Iris pigment epithelial cell (primary cell): ENCODE results near the gene ATF5.

Experiments
- DNase-seq: peaks from one replicate; pipeline ENCODE4 v3.0.0-alpha.2; 2011; ENCODE audit warnings: low read depth

The ATF5 gene

DNA sequence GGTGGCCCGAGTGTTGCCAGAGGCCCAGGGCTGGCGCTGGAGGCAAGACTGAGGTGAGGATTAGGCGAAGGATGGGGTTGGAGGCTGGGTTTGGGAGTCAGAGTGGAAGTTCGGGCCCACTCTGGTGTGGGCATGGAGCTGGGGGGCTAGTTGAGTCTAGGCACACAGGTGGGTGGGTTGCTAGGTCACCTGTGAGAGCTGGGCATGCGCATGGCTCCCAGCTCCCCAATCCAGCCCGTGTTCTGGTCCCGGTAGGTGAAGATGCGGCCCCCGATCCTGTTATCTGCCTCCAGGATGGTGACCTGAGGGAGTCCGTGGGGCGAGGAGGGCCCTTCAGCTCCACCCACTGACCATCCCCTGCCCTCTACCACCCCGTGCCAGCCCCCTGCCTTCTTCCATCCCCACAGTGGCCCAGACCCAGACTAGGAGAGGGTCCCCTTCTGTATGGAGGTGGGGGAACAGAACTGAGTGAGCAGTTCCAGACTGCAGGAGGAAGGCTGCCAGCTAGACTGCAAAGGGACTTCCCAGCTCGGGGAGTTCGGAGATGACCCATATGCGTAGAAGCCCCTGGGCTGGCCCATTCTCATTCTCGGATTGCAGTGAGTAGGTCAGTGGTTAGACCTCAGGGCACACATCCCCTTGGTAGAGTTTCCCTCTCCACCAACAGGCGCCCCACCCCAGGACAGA, 34.0 kb upstream of the ATF5 start:
- no peak for DNase-seq

DNA sequence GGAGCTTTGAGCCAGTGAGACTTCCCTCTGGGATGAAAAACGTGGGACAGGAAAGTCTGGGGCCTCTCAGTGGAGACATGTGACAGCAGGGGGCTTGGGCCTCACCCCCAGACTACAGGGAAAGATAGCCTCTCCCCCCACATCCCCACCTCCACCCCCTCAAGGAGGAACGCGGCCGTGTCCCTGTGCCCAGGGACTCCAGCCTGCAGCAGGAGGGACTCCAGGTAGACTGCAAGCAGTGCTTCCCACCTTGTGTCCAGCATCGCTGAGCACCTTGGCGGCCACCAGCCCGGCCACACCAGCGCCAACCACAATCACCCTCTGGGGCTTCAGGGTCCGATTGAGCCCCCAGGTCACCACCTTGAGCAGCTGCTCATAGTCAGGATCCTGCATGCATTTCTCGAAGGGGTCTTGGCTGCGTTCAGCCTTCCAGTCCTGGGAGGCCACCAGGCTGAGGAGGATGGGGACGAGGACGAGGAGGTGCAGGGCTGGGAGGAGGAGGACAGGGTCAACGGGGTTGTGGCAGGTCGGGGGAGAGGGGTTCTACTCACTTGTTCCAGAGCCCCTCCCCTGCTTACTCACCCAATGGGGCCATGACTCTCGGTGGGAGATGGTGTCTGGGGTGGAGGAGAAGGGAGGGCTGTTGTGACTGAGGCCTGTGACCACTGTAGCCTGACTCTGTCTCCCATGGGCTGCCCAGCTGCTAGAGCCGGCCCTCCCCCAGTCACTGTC, 33.3 kb upstream of the ATF5 start:
- DNase-seq, result no peak

DNA sequence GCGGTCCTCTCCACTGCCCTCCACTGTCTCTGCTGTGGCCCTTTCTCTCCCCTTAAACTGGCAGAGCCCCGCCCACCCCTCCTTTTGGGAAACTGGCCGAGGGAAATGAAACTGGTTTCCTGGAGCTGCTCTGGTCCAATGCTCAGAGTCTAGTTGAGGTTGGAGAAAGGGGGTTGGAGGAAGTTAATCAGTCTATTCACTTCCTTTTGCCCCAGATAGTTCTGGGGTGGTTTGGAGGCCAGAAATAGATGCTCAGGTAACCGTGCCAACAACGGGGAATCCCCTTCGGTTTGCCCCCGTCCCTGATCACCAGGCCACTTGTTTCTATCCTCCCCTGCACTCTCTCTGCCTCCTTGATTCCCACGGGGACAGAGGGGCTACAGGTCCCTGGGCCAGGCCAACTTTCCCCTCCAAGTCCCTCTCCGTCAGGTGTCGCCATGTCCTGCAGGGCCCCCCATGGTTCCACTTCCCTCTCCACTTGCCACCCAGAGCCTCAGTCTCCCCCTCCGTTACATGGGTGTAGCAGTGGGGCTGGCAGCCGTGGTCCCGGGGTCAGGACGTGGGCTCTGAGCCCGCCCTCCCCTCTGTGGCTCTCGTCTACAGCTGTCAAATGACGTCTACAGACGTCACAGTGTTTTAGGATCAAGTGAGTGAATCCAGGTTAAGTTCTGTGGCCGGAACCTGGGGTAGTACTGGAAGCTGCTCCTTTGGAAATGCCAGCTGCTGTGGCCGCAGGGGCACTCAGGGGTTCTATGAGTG, 32.0 kb upstream of the ATF5 start, which contains the start of gene IL4I1:
IL4I1 (minus strand) TSS at position 25 of the 759 bp plus-strand sequence. CDS start 727 bp downstream, outside the sequence.
- DNase-seq, result no peak

DNA sequence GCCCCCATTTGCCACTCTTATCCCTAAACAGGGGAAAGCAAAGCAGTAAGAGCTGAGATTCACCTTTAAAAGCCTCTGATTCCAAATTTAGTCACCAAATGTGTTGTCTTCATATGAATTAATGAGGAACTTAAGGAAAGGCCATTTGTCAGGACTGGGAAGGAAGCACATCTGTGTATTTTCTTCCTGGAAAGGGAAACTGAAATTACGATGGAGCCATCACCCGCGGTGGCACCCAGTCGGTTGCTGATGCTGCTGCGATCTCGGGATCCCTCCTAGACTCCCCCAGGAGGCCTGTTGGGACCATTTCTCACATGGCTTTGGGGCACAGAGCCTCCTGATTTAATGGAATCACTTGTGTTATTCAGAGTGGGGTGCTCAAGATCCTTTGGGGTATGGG, 24.9 kb upstream of the ATF5 start:
- DNase-seq, result no peak

DNA sequence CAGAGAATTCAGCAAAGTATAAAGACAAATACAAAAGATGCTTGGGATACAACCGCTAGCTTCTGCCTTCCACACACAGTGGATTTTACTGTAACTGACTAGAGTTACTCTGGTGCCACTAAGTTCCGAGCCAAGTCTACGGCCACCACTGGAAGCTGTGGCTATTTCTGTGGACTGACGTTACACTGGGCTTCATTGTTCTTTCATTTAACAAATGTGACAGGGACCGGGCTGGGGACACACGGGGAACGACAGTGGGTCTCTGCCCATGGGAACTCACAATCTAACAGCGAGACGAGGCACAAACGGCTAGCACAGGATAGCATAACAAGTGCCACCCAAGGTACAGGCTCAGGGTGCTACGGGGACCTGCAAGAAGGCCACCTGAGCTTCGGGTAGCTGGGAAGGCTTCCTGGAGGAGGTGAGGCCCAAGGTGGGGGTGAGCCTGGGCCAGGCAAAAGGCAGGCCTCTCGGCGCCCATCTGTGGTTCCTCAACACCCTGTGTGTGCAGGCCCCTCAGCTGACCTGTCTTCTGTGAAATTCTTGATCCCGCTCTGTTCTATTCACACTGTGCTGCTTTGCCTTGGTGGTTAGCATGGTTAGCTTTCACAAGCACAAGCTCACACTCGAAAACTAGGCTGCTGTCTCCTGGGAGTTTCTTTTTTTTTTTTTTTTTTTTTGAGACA, 22.0 kb upstream of the ATF5 start:
- no peak for DNase-seq

DNA sequence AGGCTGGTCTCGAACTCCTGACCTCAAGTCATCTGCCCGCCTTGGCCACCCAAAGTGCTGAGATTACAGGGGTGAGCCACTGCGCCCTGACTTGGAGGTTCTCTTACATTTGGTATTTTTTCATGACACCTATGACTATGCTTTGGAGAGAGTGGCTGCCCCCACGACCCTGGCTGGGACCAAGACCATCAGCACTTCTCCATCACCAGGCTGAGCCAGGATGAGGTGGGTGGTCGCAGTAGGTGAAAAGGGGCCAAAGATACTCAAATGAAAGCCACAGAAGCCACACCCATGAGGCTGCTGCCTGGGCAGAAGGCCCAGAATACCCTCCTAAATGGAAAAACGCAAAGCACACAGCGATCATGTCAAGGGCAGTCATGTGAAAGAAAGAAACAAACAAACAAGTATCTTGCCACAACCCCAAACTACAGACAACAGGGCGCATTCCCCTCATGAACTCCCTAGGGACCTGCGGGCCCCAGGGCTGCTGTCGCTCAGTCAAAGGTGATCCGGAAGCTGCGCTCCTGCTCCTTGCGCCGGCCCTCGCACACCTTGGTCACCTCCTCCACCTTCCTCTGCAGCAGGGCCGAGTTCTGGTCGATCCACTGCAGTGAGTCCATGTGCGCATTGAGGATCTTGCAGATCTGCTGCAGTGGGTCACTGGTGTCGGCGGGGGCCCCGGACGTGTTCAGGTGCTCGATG, 21.1 kb upstream of the ATF5 start:
- DNase-seq, result no peak

DNA sequence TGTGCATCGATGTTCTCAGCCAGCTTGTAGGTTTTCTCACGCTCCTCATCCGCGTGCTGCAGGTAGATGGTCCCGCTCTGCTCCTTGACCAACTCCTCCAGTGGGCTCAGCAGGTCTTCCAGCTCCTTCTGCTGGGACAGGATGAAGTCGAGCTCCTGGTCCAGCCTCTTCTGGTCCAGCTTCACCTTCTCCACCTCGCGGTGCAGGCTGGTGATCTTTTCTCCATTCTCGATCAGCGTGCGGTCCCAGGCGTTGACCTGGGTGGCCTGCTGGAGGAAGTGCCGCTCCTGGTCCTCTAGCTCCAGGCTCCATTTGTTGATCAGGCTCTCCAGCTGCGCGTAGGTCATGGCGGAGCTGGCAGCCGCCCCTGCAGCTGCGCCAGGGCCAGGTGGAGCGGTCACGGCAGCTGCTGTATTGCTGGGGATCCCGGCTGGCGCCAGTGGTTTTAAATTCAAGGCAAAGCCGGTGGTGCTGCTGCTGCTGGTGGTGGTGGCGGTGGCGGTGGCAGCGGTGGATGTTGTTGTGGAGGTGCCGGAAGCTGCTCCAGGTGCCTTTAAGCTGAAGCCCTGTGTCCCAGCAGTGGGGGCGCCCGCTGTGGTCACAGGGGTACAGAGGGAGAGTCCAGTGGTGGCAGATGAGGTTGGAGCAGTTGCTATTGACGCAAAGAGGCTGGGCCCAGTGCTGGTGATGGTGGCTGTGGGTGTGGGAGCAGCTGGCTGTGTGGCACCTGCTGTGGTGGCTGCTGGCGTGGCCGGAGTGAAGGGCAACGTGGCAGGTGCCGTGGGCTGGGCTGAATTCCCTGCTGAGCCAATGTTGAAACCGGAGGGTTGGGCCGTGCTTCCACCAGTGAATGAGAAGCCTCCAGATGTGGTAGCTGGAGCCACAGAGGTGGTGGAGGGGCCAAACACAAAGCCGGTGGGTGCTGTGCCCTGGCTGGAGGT, 20.3 kb upstream of the ATF5 start:
- DNase-seq, result no peak

DNA sequence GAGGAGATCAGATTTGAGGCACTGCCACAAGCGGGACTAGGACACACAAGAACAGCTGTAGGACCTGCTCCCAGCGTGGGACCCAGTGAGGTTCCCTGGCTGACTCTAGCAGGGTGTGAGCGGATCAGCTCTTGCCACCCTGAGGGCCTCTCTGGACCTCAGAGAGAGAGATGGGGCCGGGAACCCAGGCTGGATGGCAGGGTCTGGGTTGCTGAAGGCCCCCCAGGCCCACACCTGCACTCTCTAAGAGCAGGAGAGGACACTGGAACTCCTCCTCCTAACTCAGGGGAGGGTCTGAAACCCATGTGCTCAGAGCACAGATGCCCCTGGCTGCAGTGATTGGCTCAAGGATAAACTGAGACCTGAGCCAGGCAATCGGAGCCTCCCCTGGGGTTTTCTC, 18.8 kb upstream of the ATF5 start:
- DNase-seq, result no peak

DNA sequence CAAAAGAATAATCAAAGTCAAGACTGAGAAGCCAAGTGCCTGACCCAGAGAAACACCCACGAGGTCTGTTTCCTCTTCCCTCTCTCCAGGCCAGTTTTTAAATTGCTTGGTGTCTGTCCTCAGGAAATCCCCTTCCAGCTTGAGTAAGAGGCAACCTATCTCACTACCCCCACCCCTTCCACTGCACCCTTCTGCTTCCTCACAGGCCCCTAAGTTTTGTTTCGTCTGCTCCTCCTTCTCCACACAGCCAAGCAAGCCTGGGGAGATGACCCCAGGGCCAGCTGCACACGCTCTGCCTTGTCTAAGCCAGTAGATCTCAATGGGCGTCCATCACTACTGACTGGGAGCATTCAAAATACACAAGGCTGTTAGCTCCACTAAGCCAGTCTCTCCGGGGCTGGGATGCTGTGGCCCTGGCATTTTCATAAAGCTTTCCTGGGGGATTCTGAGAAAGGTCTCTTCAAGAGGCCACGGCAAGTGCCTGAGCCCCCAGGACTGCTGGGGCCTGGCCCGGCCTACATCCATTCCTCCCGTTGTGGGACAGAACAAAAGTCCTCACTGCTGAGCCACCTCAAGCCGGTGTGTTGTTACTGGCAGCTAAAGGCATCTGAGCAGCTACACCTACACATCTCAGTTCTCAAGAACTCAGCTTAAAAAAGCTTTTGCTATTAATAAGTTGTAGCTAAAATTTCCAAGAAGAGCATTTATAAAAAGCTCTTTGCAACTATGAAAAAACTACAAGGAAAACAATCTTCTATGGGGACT, 17.4 kb upstream of the ATF5 start:
- DNase-seq, result peak; percentile 42

DNA sequence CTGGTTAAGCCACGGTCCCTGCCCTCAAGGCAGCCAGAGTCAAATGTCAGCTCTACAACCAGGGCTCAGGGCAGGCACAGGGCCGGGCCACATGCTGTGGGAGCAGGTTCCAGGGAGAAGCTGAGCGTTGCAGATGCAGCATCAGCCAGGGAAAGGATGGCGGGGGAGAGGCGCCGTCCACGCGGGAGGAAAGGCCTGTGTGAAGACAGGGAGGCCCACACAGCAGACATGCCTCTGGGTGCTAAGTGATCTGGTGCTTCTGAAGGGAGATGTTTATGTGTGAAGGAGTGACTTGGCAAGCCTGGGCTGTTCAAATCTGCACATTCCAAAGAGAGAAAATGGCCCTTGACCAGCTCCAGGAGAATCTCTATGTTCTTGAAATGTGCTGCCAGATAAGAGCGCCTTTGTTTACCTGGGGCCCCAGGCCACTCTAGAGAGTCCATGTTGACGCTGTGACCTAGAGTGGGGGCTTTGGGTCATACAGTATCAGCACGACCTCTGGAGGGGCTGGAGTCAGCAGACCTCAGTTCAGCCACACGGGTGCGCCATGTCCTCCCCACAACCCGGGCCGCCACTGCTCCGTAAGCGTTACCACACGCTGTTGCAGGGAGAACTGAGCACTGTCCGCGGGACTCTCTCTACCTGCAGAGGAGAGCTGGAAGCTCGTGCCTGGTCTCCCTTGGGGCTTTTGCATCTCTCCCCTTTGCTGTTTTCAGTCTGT, 15.9 kb upstream of the ATF5 start:
- peak; percentile 38 for DNase-seq

DNA sequence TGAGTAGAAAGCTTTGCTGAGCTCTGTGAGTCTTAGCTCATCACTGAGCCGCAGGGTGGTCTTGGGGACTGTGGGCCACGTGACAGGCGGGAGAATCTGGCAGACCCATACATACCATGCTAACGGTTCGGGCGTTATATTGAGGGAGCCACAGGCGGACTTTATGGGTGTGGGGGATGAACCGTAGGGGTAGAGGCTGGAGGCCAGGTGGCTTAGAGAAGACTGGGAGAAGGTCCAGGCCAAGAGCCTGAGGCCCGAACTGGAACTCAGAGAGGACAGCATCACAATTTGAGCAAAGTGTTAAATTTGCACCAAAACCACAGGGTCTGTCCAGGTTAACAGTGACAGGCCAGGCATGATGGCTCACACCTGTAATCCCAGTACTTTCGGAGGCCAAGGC, 15.3 kb upstream of the ATF5 start:
- no peak for DNase-seq

DNA sequence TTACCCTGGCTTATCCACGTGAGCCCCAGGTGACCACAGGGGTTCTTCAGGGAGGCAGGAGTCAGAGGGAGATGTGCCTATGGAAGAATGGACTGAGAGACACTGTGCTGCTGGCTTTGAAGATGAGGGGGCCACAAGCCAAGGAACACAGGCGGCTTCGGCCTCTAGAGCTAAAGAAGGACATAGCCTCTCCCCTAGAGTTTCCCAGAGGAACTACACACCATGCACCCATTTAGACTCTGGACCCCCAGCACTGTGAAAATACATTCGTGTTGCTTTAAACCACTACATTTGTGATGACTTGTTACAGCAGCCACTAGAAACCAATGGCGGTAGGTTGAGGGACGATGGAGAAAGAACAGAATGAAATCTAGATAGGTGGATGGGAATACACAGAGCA, 13.7 kb upstream of the ATF5 start:
- DNase-seq, result no peak

DNA sequence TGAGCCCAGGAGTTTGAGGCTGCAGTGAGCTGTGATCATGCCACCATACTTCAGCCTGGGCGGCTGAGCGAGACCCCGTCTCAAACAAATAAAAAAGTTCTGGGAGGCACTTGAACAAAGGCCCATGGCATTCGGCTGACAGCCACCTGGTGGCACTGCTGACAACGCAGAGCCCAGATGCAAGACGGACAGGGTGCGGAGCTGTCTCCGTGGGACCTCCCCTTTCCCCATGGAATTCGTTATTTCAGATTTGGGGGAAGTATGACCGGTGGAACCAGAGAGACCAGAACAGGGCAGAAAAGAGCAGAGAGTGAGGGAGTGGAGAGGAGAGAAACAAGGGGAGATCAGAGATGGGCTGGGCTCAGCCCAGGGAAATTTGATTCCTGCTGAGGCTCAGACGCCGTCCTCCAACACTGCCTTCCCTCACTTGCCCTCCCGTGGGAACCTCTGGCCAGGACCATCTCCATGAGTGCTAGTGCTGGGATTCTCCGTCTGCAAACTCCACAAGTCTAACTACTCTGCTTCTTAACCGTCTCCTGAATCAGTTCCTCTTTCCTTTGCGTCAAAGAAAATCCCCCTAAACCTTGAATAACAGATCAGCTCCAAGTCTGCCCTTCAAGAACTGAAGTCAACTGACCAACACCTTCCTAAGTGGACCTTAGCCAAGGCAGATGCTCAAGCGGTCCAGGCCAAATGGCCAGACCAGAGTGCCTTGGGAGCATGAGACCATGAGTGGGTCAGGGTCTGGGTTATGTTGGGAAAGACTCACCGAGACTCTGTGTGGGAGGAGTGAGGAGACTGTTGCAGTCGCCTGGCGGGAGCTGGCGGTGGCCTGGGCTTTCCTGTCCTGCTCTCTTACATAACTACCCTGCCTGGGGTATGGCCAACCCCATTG, 11.9 kb upstream of the ATF5 start:
- DNase-seq, result no peak

DNA sequence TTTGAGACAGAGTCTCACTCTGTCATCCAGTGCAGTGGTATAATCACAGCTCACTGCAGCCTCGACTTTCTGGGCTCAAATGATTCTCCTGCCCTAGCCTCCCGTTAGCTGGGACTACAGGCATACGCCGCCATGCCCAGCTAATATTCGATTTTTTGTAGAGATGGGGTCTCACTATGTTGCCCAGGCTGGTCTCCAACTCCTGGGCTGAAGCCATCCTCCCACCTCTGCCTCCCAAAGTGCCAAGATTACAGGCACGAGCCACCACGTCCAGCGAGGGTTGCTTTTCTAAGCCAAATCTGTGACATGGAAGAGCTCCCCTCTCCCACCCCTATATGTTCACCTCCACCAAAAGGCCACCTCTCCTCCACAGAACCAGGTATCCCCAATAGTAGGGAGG, 10.9 kb upstream of the ATF5 start:
- DNase-seq, result no peak

DNA sequence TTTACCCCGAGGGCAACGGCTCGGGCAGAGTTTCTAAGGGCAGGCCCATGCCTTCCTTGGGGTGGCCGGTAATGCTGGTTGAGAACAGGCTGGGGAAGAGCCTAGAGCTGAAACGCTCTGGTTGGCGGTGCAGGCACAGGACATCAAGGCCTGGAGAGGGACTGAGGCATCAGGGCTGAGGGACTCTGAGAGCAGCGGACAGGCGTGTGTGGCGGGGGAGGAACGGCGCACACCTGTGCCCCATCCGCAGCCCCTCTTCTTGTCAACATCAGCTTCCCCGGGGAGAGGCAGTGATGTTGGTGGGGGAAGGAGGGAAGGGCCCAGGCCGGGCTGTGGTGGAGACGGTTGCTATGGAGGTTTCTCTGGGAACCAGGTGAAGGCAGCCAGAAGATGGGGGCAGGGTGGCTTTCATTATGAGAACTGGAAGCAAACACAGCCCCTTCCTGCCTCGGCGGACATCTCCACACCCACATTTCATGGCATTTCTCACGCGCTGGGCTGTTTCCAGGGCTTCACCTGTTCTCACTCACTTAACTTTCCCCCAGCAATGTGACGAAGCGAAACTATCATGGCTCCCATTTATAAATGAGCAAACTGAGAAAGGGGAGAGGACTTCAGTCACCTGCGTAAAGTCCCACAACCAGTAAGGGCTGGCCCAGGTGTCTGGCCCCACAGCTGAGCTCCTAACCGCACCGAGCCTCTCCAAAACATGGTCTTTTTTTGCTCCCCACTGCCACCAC, 8.2 kb upstream of the ATF5 start:
- DNase-seq, result no peak

DNA sequence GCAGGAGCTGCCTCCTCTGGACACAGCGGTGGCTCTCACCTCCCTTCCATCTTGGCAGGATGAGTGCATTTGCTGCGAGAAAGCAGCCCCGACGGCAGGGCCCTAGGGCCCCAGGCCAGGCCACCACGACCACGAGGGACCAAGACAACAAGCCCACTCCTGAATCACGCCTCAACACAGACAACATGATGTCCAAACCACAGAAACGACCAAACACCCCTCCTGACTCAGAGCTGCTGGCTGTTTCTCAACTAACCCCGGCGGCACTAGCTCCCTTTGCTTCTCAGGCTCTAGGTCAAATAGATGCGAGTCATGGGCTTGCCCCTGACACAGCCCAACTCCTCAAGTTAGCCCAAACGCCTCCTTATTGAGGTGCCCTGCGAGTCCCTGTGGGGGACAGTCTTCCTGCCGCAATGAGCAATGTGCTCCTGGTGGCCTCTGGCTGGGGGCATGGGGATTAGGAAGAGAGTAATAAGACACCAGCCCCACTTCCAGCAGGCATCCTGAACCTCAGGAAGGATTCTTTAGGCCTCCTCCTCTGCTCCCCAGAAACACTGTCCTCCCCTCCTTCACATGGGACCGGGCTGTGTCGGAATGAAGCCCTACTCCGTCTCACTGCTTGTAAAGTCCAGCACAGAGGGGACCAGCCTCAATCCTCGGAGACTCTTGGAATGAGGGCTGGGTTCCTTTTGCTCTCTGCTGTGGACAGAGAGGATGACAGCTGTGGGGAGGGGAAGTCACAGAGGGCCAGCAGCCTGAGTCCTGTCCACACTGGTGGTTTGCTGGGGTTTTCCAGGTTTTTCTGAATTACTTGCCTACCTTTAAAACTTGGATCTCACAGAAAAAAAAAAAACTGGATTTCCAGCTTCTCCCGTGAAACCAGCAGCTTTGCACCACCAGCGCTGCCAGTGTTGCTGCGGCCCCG, 6.9 kb upstream of the ATF5 start:
- DNase-seq, result peak; percentile 89
